UCSD-AML1 (cell line): ENCODE data around the gene STK32C.
"Not testable (repeated sequence)": the region's sequence is repeated elsewhere in the genome, so short reads cannot be mapped to it uniquely, and the experiment has no call there.

Source experiments
- DNase-seq: peaks from one replicate; lab custom pipeline; 2025; ENCODE audit not compliant: unreplicated experiment; lab: John Stamatoyannopoulos, UW

Gene STK32C

GRCh38 chr10:132319853-132320653 lies 12.3 kb upstream of the STK32C start:
- no peak for DNase-seq

GRCh38 chr10:132317477-132317876 lies 9.7 kb upstream of the STK32C start:
- not testable (repeated sequence) for DNase-seq

- no peak for DNase-seq
Measured at GRCh38 chr10:132316133-132316532, 8.4 kb upstream of the STK32C start.

- not testable (repeated sequence) for DNase-seq
Measured at GRCh38 chr10:132314881-132315280, 7.1 kb upstream of the STK32C start.

GRCh38 chr10:132314336-132314735 lies 6.6 kb upstream of the STK32C start:
- no peak for DNase-seq

GRCh38 chr10:132313865-132314264 lies 6.1 kb upstream of the STK32C start:
- DNase-seq: no peak

GRCh38 chr10:132313305-132313704 lies 5.6 kb upstream of the STK32C start:
- DNase-seq: no peak

- DNase-seq: no peak
Measured at GRCh38 chr10:132311338-132311939, 3.7 kb upstream of the STK32C start.

- DNase-seq: no peak
Measured at GRCh38 chr10:132310701-132311337, 3.1 kb upstream of the STK32C start.

GRCh38 chr10:132309879-132310591 lies 2.3 kb upstream of the STK32C start:
- DNase-seq: no peak

- DNase-seq: no peak
Measured at GRCh38 chr10:132309471-132309865, 1.7 kb upstream of the STK32C start.

GRCh38 chr10:132308587-132309470 lies 1.1 kb upstream of the STK32C start:
- DNase-seq: no peak

- no peak for DNase-seq
Measured at GRCh38 chr10:132306864-132307751, 642 bp downstream of the STK32C start.

GRCh38 chr10:132306343-132306685 lies 1.4 kb downstream of the STK32C start:
- DNase-seq: no peak

GRCh38 chr10:132305654-132306342 lies 2.0 kb downstream of the STK32C start:
- no peak for DNase-seq

- DNase-seq: no peak
Measured at GRCh38 chr10:132304756-132305509, 2.8 kb downstream of the STK32C start.

- no peak for DNase-seq
Measured at GRCh38 chr10:132303361-132304115, 4.2 kb downstream of the STK32C start.
